SJCRH30 (cell line): Measurements from ENCODE around the gene CRLF2. TPM values are rescaled to one million over a fixed set of nuclear protein-coding genes. Genes with fewer than 3 reads are reported as not detected.

Experiments
- total RNA-seq: library from RNA; depleted of rRNA; stranded (reverse); fragments of >200 nt; shearing (Covaris generic); gene quantifications from 2 replicates; pipeline ENCODE4 v1.2.3, GENCODE V29; 2014; rRNA removed

Gene CRLF2
- total RNA-seq, 1 experiment from 2014 or later = 0.26 TPM

Other genes with a start within 250 kb of the CRLF2 start
- gene CSF2RA, start 56.2 kb upstream of the CRLF2 start, total RNA-seq = 0.30 and 0.61 TPM in 2 replicates
- gene IL3RA, start 124.1 kb upstream of the CRLF2 start, total RNA-seq = not detected in 2 replicates
- 374 and 387 TPM in 2 replicates for gene SLC25A6, start 179.5 kb upstream of the CRLF2 start, total RNA-seq
- gene ASMTL, start 240.3 kb upstream of the CRLF2 start, total RNA-seq = 26.4 and 27.5 TPM in 2 replicates